Right lobe of liver (tissue), 6 donors: ENCODE data around the gene SCAF11. TPM values are rescaled to one million over a fixed set of nuclear protein-coding genes. Genes with fewer than 3 reads are reported as not detected.

Source experiments
- ATAC-seq, 4 donors: fragments of 200-7000 bp; cut with Tn5 transposase; one replicate each; pipeline ENCODE4 v1.9.1; 2020; ENCODE audit warnings: mild to moderate bottlenecking in 4 of 4, moderate library complexity in 4 of 4
- DNase-seq, 3 donors: peaks; one replicate each; pipeline ENCODE4 v3.0.0-alpha.2; 2020
- H3K27ac ChIP-seq, 3 donors: fragments of 200-600 bp; one replicate each; pipeline ENCODE4 v1.8.0; 2022
- H3K27me3 ChIP-seq, 2 donors: fragments of 200-600 bp; one replicate each; pipeline ENCODE4 v1.8.0; 2022
- H3K36me3 ChIP-seq, 4 donors: fragments of 200-600 bp; sonication (generic) in 1 of 4; one replicate each; pipeline versions ENCODE4 v1.5.1 to v1.8.0; 2017 to 2022; ENCODE audit warnings: control low read depth in 1 of 4
- H3K4me1 ChIP-seq, 4 donors: fragments of 200-600 bp; sonication (generic) in 1 of 4; one replicate each; pipeline versions ENCODE4 v1.5.1 to v1.8.0; 2017 to 2022; ENCODE audit warnings: control low read depth in 1 of 4
- H3K4me3 ChIP-seq, 3 donors: fragments of 200-600 bp; one replicate each; pipeline ENCODE4 v1.8.0; 2022
- H3K9me3 ChIP-seq, 4 donors: fragments of 200-600 bp; sonication (generic) in 1 of 4; one replicate each; pipeline versions ENCODE4 v1.5.1 to v1.8.0; 2017 to 2022; ENCODE audit warnings: control low read depth in 1 of 4
- CTCF ChIP-seq, 4 donors: fragments of 200-600 bp in 3 of 4; fragments of 450-650 bp in 1 of 4; IDR thresholded peaks; one replicate each; pipeline versions ENCODE4 v1.5.1 to v1.8.0; 2016 to 2022; ENCODE audit warnings: antibody characterized with exemption in 4 of 4, mild to moderate bottlenecking in 2 of 4
- POLR2A ChIP-seq: fragments of 450-650 bp; IDR thresholded peaks from one replicate; pipeline ENCODE4 v1.6.1; 2017; ENCODE audit warnings: antibody characterized with exemption, mild to moderate bottlenecking
- WGBS: methylation state at CpG from one replicate; pipeline ENCODE4 v1.1.6; 2018; ENCODE audit warnings: low coverage, low lambda C conversion rate; ENCODE audit not compliant: insufficient coverage; ENCODE audit errors: missing lambda C conversion rate; 5-methylcytosine and 5-hydroxymethylcytosine counted together
- intact Hi-C, 2 donors: fragments of 100-400 bp; cut with DNase I; formaldehyde crosslinking; loops; one replicate each; pipeline versions ENCODE4 v1.11.2 to v1.14.1; 2022
- total RNA-seq, 6 experiments: library from RNA; depleted of rRNA in 2 of 6; stranded (reverse); fragments of >200 nt in 2 of 6; fragmentation: NEBNext Ultra II Directional in 3 of 6; extraction: Animal tissue kit (Norgen Biotek cat#: 25700) in 3 of 6; gene quantifications; one replicate each; pipeline versions ENCODE4 v1.1.0 to v1.2.4, GENCODE V29; 2016 to 2023
- donor health status: DM: no; HTN: yes; CAD: no.
- donor health status: DM: no; HTN: no; CAD: no.
- donor health status: DM: no; HTN: no; CAD: no.
- donor health status: DM: no; HTN: yes; CAD: no.
- donor health status: DM: no; HTN: yes; CAD: no.

Gene SCAF11
- total RNA-seq, 6 experiments from 2014 or later = 43.2 to 72.1 (median 61.4) TPM

DNA sequence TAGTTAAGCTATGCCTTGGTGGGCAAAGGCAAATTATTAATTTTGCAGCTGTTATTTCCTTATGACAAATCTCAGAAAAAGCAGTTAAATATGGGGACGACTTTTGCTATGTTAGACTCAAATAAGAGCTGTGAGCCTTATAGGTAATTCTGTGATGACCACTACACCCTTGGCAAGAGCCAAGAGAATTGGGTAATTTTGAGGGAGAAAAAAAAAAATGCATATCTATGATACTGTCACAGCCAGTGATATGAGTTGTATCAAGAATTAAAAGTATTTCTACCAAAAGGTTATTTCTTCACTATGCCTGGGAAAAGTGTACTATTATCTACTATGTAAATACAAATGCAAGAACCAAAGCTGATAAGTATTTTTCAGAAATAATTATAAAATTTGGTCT lies 43.9 kb downstream of the SCAF11 start:
- TF ChIP-seq CTCF (IDR thresholded peaks at IDR 0.05) = no peak
- no peak for TF ChIP-seq POLR2A
- H3K36me3 ChIP-seq = peaks cover 0 to 29% (median 12%) of the 10 kb centered on the region in 4 donors
- no peak overlapping the region for H3K27ac ChIP-seq
- DNase-seq (no peak), ATAC-seq (no peak)
- intact Hi-C loops = no loop called here
- WGBS = no CpG with 5 or more reads among the region's 1 CpG
- no peaks in the 10 kb centered on the region for H3K27me3 ChIP-seq
- no peaks in the 10 kb centered on the region for H3K9me3 ChIP-seq
- no peak overlapping the region for H3K4me3 ChIP-seq
- no peaks in the 10 kb centered on the region for H3K4me1 ChIP-seq

GRCh38 chr12:45944771-45945170 lies 45.6 kb downstream of the SCAF11 start:
- intact Hi-C loops = no loop called here
- Histone ChIP-seq H3K27me3 (no peaks in the 10 kb centered on the region), H3K4me1 (no peaks in the 10 kb centered on the region), H3K9me3 (no peaks in the 10 kb centered on the region), H3K36me3 (peaks cover 0 to 36% (median 12%) of the 10 kb centered on the region in 4 donors), H3K27ac (no peak overlapping the region), H3K4me3 (no peak overlapping the region)
- WGBS = 70% methylated on average over 1 of the region's 1 CpG
- DNase-seq (no peak), ATAC-seq (no peak)
- TF ChIP-seq CTCF (IDR thresholded peaks at IDR 0.05) = no peak
- no peak for TF ChIP-seq POLR2A

DNA sequence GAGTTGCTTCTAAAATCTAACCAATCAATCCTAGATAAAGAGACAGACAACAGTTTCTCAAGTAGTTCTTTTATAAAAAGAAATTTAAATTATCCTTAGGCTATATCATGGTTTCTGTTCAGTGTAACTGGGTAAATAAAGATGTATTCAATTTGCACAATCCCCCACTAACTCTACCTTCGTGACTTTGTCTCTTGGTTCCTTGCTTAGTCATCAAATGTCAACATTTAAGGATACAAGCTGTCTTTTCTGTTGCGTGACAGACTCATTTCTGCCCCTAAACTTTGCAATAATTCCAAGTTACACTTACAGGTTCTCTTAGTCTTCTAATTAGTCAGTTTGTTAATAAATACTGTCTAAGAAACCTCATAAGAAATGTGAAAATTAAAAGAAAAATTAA lies 50.6 kb downstream of the SCAF11 start:
- DNase-seq (no peak), ATAC-seq (no peak)
- no peaks in the 10 kb centered on the region for H3K9me3 ChIP-seq
- 88% methylated on average over 2 of the region's 2 CpGs for WGBS
- no peaks in the 10 kb centered on the region for H3K27me3 ChIP-seq
- no peak overlapping the region for H3K4me3 ChIP-seq
- intact Hi-C loops = no loop called here
- H3K27ac ChIP-seq = no peak overlapping the region
- H3K4me1 ChIP-seq = no peaks in the 10 kb centered on the region
- TF ChIP-seq CTCF (IDR thresholded peaks at IDR 0.05) (no peak), POLR2A (no peak)
- H3K36me3 ChIP-seq = peaks cover 0 to 10% (median 6%) of the 10 kb centered on the region in 4 donors

DNA sequence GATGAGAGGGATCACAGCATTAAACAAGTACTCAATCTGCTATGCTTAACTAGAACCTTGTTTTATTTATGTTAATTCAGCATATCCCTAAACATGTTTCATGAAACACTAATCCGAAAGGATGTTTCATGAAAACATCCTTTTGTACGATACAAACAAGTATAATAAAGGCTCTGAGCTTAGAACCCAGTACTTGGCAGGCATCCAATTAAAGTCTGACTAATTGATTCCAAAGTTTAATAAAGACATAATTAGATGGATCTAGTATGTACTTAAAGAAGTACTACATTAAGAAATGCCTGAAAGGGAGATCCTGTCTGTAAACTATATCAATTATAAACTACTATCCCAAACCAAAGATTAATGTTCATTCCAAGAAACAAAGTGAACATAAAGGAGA lies 51.8 kb downstream of the SCAF11 start:
- no peaks in the 10 kb centered on the region for H3K9me3 ChIP-seq
- intact Hi-C loops = no loop called here
- TF ChIP-seq POLR2A = no peak
- TF ChIP-seq CTCF (IDR thresholded peaks at IDR 0.05) = no peak
- peaks cover 0 to 8% (median 4%) of the 10 kb centered on the region in 4 donors for H3K36me3 ChIP-seq
- DNase-seq (no peak), ATAC-seq (no peak)
- H3K27me3 ChIP-seq = no peaks in the 10 kb centered on the region
- 64% methylated on average over 2 of the region's 2 CpGs for WGBS
- H3K4me3 ChIP-seq = no peak overlapping the region
- no peaks in the 10 kb centered on the region for H3K4me1 ChIP-seq
- H3K27ac ChIP-seq = no peak overlapping the region

DNA sequence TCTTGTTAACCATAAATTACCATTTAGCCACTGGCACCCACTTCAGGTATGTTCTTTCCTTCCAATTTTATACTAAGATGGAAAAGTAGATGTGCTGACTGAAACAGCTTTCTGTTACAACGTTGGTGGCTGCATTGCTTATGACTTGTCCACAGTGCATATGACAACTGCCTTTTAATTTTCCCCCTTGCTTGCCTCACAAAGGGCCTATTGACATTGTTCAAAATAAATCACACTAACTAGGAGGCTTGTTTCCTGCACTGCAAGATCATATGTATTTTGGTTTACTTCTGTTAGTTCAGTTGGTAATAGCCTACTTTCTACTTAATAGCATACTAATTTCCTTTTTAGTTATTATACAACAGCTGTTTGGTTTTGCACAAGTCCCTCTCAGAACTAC lies 55.4 kb downstream of the SCAF11 start:
- no peak for TF ChIP-seq CTCF (IDR thresholded peaks at IDR 0.05)
- no peak for TF ChIP-seq POLR2A
- 33% methylated on average over 1 of the region's 1 CpG for WGBS
- no peak for DNase-seq
- ATAC-seq = no peak
- H3K27me3 ChIP-seq = no peaks in the 10 kb centered on the region
- H3K36me3 ChIP-seq = peaks cover 0 to 32% (median 14%) of the 10 kb centered on the region in 4 donors
- no peak overlapping the region for H3K27ac ChIP-seq
- no peaks in the 10 kb centered on the region for H3K4me1 ChIP-seq
- H3K9me3 ChIP-seq = no peaks in the 10 kb centered on the region
- intact Hi-C loops = no loop called here
- no peak overlapping the region for H3K4me3 ChIP-seq
